OCI-LY7 (cell line): ENCODE results near the gene GIGYF1.

Experiments
- CTCF ChIP-seq: fragments of 200-600 bp; sonication (generic); conservative IDR thresholded peaks from 2 replicates; pipeline ENCODE4 v1.5.1; 2014; ENCODE audit warnings: mild to moderate bottlenecking, antibody characterized with exemption, low read length, moderate library complexity, mixed read lengths
- EZH2phosphoT487 ChIP-seq: fragments of 200-600 bp; sonication (generic); IDR thresholded peaks from 2 replicates; pipeline ENCODE4 v1.6.1; 2018; ENCODE audit warnings: low read depth, borderline replicate concordance, mild to moderate bottlenecking, mixed run types, antibody characterized with exemption, low read length, moderate library complexity, mixed read lengths

- no peak for TF ChIP-seq CTCF
- TF ChIP-seq EZH2phosphoT487 = no peak
These were observed 13.3 kb downstream of the GIGYF1 start for GRCh38 chr7:100680576-100681271.
